Measurements from ENCODE around the gene KRT81. TPM values are rescaled to one million over a fixed set of nuclear protein-coding genes. Genes with fewer than 3 reads are reported as not detected.

KRT81 gene
- total RNA-seq, 1 experiment from 2014 or later: 0.90 TPM

DNA sequence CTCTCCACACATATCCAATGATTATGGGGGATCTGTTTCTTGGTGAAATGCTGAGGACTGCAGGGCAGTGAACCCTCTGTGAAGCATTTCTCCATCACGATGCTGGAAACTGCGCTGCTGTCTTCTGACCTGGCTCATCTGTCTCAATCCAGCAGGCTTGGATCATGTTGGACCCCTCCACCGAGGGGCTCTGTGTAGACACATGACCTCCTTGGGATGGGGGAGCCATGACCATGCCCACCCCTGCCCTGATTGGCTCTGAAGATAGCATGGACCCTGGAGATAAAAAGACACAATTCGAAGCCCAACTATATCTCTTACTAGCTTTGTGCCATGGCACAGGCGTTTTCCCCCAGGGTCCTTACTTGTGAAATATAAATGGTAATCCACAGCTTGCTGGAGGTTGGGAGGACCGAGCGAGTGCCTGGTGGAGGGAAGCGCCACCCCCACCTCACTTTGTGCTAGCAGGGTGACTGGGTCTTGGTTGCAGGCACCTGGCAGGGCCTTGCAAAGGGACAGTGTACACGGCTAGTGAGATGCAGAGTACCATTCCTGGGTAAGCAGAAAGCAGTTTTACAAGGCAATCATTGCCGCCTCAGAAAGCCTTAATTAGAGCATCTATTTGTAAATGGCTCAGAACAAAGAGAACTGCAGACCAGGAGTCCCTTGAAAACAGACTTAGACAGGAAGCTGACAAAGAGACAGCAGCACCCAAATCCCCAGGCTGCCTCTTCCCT, 32.2 kb upstream of the KRT81 start:
- Histone ChIP-seq H3K9me3 (ENCODE audit: control insufficient read depth, insufficient read depth, low read depth, low read length) (no peaks in the 10 kb centered on the region), H3K4me3 (ENCODE audit: low read depth in 2 of 2, low read length in 2 of 2) (no peak overlapping the region), H3K27me3 (ENCODE audit: control insufficient read depth, insufficient read depth, low read length) (no peaks in the 10 kb centered on the region), H3K36me3 (ENCODE audit: control insufficient read depth, insufficient read depth, low read length) (no peaks in the 10 kb centered on the region), H3K4me1 (ENCODE audit: control insufficient read depth, insufficient read depth, low read length) (peaks cover 7% of the 10 kb centered on the region), H3K27ac (ENCODE audit: low read length) (no peak overlapping the region)
- no peak for TF ChIP-seq POLR2AphosphoS5 (IDR thresholded peaks at IDR 0.05; ENCODE audit: low read depth, low read length)
- no peak for TF ChIP-seq TCF7L2 (IDR thresholded peaks at IDR 0.05; ENCODE audit: low read depth, low read length)
- TF ChIP-seq SIN3A (IDR thresholded peaks at IDR 0.05; ENCODE audit: borderline replicate concordance, insufficient read depth, low read depth, low read length): no peak
- TF ChIP-seq, protein P1, sequence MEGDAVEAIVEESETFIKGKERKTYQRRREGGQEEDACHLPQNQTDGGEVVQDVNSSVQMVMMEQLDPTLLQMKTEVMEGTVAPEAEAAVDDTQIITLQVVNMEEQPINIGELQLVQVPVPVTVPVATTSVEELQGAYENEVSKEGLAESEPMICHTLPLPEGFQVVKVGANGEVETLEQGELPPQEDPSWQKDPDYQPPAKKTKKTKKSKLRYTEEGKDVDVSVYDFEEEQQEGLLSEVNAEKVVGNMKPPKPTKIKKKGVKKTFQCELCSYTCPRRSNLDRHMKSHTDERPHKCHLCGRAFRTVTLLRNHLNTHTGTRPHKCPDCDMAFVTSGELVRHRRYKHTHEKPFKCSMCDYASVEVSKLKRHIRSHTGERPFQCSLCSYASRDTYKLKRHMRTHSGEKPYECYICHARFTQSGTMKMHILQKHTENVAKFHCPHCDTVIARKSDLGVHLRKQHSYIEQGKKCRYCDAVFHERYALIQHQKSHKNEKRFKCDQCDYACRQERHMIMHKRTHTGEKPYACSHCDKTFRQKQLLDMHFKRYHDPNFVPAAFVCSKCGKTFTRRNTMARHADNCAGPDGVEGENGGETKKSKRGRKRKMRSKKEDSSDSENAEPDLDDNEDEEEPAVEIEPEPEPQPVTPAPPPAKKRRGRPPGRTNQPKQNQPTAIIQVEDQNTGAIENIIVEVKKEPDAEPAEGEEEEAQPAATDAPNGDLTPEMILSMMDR (IDR thresholded peaks at IDR 0.05): no peak
- TF ChIP-seq, protein P2, sequence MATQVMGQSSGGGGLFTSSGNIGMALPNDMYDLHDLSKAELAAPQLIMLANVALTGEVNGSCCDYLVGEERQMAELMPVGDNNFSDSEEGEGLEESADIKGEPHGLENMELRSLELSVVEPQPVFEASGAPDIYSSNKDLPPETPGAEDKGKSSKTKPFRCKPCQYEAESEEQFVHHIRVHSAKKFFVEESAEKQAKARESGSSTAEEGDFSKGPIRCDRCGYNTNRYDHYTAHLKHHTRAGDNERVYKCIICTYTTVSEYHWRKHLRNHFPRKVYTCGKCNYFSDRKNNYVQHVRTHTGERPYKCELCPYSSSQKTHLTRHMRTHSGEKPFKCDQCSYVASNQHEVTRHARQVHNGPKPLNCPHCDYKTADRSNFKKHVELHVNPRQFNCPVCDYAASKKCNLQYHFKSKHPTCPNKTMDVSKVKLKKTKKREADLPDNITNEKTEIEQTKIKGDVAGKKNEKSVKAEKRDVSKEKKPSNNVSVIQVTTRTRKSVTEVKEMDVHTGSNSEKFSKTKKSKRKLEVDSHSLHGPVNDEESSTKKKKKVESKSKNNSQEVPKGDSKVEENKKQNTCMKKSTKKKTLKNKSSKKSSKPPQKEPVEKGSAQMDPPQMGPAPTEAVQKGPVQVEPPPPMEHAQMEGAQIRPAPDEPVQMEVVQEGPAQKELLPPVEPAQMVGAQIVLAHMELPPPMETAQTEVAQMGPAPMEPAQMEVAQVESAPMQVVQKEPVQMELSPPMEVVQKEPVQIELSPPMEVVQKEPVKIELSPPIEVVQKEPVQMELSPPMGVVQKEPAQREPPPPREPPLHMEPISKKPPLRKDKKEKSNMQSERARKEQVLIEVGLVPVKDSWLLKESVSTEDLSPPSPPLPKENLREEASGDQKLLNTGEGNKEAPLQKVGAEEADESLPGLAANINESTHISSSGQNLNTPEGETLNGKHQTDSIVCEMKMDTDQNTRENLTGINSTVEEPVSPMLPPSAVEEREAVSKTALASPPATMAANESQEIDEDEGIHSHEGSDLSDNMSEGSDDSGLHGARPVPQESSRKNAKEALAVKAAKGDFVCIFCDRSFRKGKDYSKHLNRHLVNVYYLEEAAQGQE (IDR thresholded peaks at IDR 0.05; ENCODE audit: insufficient read depth in 1 of 2, low read depth in 2 of 2, low read length in 1 of 2): no peak
- in situ Hi-C loops (cut with HindIII; ENCODE audit: low pct_unique_long_range_greater_than_20kb, low sequenced_read_pairs) (no loop called here), intact Hi-C loops (cut with micrococcal nuclease; ENCODE audit: unreplicated experiment) (no loop called here)
- no peak for ATAC-seq
- POLR2A ChIA-PET: no interaction called here
- DNase-seq (ENCODE audit: low read depth, low spot score): no peak
- no TSS peak for BruUV-seq (replicated peaks)
- CTCF ChIA-PET: no interaction called here

DNA sequence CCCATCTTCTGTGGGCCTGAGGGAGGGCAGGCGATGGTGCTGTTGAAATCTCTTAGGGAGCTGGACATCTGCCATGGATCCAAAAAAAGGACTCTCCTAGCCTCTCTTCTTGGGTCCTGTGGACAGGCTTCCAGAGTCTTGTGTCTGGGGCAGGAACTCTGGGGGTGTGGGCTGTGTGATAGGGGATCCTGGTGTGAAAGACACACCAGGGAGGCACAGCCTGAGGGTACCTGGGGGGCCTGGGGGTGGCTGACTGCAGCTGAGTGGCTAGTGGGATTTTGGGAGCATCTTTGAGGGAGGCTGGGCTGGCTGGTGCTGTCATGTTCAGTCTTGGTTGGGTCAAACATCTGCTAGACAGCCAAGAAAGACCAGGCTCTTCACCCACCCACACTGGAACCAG, 31.7 kb upstream of the KRT81 start:
- no peak overlapping the region for H3K27ac ChIP-seq (ENCODE audit: low read length)
- H3K27me3 ChIP-seq (ENCODE audit: control insufficient read depth, insufficient read depth, low read length): no peaks in the 10 kb centered on the region
- in situ Hi-C loops (cut with HindIII; ENCODE audit: low pct_unique_long_range_greater_than_20kb, low sequenced_read_pairs): no loop called here
- no TSS peak for BruUV-seq (replicated peaks)
- TF ChIP-seq TCF7L2 (IDR thresholded peaks at IDR 0.05; ENCODE audit: low read depth, low read length) (no peak), POLR2AphosphoS5 (IDR thresholded peaks at IDR 0.05; ENCODE audit: low read depth, low read length) (no peak), SIN3A (IDR thresholded peaks at IDR 0.05; ENCODE audit: borderline replicate concordance, insufficient read depth, low read depth, low read length) (no peak)
- TF ChIP-seq, protein P2 (IDR thresholded peaks at IDR 0.05; ENCODE audit: insufficient read depth in 1 of 2, low read depth in 2 of 2, low read length in 1 of 2): no peak
- TF ChIP-seq, protein P1 (IDR thresholded peaks at IDR 0.05): no peak
- CTCF ChIA-PET: no interaction called here
- intact Hi-C loops (cut with micrococcal nuclease; ENCODE audit: unreplicated experiment): no loop called here
- peaks cover 7% of the 10 kb centered on the region for H3K4me1 ChIP-seq (ENCODE audit: control insufficient read depth, insufficient read depth, low read length)
- ATAC-seq (no peak), DNase-seq (ENCODE audit: low read depth, low spot score) (no peak)
- H3K9me3 ChIP-seq (ENCODE audit: control insufficient read depth, insufficient read depth, low read depth, low read length): no peaks in the 10 kb centered on the region
- H3K36me3 ChIP-seq (ENCODE audit: control insufficient read depth, insufficient read depth, low read length): no peaks in the 10 kb centered on the region
- POLR2A ChIA-PET: no interaction called here
- no peak overlapping the region for H3K4me3 ChIP-seq (ENCODE audit: low read depth in 2 of 2, low read length in 2 of 2)

Measured in Panc1 (cell line).